ENCODE results near the gene DIP2C. TPM values are rescaled to one million over a fixed set of nuclear protein-coding genes. Genes with fewer than 3 reads are reported as not detected.
"Not testable (repeated sequence)": the region's sequence is repeated elsewhere in the genome, so short reads cannot be mapped to it uniquely, and the experiment has no call there.

Gene DIP2C
- polyA plus RNA-seq, 4 donors, result 18.8 to 22.7 (median 20.9) TPM

DNA sequence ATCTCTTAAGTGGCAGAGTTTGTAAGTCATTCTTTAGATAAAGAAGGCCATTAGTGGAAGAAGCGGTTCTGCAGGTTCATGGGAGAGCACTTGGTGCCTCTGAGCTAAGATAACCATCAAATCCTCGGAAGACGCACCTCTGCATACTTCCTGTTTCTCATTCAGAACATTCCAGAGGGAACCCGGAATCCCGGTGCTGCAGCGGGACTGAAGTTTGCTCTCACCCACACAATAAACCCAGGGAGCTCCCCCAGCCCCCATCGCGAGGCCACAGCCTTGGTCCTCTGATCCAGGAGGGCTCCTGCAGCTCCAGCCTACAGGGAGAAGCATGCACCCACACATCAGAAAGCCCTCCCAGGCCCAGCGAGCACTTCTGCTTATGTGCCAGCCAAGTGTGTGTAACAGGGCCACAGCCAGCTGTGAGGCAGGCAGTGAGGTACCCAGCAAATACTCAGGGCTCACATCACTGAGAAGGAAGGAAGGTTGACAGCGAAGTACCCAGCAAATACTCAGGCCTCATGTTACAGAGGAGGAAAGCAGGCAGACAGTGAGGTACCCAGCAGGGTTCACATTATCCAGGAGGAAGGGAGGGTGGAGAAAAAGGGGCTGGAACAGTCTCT lies 142.4 kb downstream of the DIP2C start:
- no peak for DNase-seq (ENCODE audit: low read depth in 4 of 4, low spot score in 3 of 4)

DNA sequence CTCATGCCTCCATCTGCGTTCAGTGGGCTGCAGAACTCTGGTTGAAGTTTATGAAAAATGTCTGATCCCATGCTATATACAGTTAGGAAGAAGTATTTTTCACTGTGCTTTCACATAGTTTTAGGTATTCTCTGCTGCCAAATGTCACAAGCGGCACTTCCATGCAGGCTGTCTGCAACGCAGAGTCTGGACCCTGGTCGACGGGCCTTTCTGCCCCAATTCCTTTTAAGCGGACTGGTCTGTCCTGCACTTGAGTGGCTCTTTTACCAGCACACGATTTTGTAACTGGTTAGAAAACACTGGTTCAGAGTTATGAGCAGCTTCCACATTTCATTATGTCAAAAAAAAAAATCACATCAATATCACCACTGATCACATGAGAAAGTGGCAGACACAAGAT lies 143.0 kb downstream of the DIP2C start:
- DNase-seq (ENCODE audit: low read depth in 4 of 4, low spot score in 3 of 4), result no peak

GRCh38 chr10:543862-544822 lies 145.3 kb downstream of the DIP2C start:
- no peak for DNase-seq (ENCODE audit: low read depth in 4 of 4, low spot score in 3 of 4)

- no peak for DNase-seq (ENCODE audit: low read depth in 4 of 4, low spot score in 3 of 4)
Measured at GRCh38 chr10:543131-543530, 146.3 kb downstream of the DIP2C start.

GRCh38 chr10:541750-542371 lies 147.6 kb downstream of the DIP2C start:
- DNase-seq (ENCODE audit: low read depth in 4 of 4, low spot score in 3 of 4), result no peak

DNA sequence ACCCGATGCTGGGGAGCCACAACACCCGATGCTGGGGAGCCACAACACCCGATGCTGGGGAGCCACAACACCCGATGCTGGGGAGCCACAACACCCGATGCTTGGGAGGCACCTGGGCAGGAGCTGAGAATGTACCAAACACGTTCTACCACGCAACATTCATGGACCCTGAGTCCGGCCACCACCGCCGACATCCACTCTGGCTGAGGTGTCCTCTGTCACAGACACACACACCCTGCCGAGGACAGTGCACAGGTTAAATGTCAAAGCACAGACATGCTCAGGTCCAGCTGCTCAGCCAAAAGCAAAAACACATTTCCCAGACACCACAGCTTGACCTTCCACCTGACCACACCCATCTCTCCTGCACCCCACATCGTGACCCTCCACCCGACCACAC lies 148.4 kb downstream of the DIP2C start:
- no peak for DNase-seq (ENCODE audit: low read depth in 4 of 4, low spot score in 3 of 4)

- no peak for DNase-seq (ENCODE audit: low read depth in 4 of 4, low spot score in 3 of 4)
Measured at GRCh38 chr10:538895-539294, 150.6 kb downstream of the DIP2C start.

GRCh38 chr10:536935-537334 lies 152.5 kb downstream of the DIP2C start:
- DNase-seq (ENCODE audit: low read depth in 4 of 4, low spot score in 3 of 4), result no peak

DNA sequence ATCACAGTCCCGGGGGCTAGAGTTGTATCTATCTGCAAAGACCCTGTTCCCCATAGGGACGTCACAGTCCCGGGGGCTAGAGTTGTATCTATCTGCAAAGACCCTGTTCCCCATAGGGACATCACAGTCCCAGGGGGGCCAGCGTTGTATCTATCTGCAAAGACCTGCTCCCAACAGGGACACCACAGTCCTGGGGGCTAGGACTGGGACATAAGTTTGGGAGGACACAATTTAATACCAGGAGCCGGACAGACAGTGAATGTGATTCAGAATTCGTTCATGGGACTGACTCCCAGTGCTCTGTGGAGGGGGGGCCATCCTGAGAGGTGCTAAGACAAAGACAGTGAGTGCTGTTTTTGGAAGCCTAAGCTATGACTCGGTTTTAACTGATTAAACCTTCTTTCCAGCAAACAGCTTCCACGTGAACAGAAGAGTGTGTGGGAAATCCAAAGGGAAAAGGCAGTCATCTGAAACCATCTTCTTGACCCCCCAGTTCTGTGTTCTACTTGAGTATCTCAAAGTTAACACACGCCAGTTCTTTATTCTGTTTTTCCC lies 153.0 kb downstream of the DIP2C start:
- DNase-seq (ENCODE audit: low read depth in 4 of 4, low spot score in 3 of 4), result no peak

- DNase-seq (ENCODE audit: low read depth in 4 of 4, low spot score in 3 of 4), result no peak
Measured at GRCh38 chr10:535952-536351, 153.5 kb downstream of the DIP2C start.

DNA sequence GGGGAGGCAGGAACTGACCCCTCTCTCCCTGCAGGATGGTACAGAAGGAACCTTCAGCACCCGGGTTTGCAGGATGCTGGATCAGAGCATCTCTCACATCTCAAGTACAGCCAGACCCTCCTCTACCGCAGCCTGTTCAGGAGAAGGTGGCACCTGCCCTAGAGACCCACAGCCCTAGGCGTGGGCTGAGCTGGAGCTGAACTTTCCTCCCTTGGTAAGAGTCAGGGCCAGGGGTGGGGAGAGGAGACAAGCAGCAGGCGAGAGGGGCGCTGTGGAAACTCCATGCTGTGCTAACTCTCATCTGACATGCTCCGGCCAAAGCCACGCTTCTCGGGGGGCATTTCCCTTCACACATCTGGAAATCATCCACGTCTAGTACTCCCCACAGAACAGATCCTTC lies 154.4 kb downstream of the DIP2C start:
- DNase-seq (ENCODE audit: low read depth in 4 of 4, low spot score in 3 of 4), result no peak

DNA sequence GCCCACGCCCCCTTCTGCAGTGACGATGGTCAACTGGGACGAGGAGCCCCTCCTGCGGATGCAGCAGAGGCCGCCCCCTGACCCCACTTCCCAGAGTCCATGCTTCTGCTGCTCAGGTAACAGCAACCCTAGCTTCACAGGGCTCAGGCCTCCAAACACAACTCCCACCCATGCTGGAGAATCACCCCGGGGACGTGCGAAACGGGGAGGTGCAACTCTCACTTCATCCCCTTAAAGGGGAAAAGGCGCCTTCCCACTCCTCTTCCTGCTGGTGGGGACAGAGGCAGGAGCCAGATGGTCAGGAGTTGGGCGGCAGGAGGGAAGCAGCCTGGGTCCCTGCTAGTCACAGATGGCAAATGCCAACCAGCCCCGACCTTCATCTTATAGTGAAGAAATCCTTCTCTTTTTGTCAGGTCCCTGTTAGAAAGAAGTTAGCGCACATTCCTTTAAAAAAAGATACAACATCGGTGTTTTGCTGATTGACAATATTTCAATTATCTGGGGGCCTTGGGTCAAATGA lies 155.4 kb downstream of the DIP2C start:
- no peak for DNase-seq (ENCODE audit: low read depth in 4 of 4, low spot score in 3 of 4)

- no peak for DNase-seq (ENCODE audit: low read depth in 4 of 4, low spot score in 3 of 4)
Measured at GRCh38 chr10:533611-534010, 155.9 kb downstream of the DIP2C start.

DNA sequence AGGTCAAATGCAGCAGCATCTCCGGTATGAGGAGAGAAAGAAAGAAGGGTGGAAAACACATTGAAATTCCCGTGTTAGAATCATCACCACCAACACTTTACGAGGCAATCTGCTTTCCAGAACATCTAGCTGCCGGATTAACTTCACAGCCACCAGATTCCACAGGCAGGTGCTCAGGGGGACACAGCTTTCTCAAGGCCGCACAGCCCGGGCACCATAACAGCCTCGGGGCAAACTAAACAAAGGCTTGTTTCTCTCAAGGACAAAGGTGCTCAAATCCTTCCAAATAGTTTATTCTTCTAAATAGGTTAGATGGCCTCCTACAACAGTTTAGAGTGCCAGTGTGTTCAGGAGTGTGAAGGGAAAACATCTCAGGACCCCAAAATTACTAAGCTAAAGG lies 156.3 kb downstream of the DIP2C start:
- DNase-seq (ENCODE audit: low read depth in 4 of 4, low spot score in 3 of 4), result no peak

- not testable (repeated sequence) for DNase-seq (ENCODE audit: low read depth in 4 of 4, low spot score in 3 of 4)
Measured at GRCh38 chr10:532331-532730, 157.1 kb downstream of the DIP2C start.

DNA sequence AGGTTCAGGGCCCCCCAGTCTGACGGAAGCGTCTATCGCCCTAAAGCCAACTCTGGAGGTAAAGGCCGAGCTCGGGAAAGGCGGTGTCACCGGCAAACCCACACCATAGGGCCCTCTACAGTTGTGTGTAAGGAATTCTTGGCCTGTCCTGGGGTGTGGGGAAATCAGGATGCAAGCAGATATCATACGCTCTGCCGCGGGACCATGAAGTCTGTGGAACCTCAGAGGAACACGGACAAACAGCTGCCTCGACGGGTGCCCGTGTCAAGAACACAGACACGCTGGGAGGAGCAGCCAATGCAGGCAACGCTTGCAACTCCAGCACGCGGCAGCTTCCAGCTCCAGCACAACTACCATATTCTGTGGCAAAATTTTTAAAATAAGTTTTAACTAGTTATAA lies 157.9 kb downstream of the DIP2C start:
- DNase-seq (ENCODE audit: low read depth in 4 of 4, low spot score in 3 of 4), result no peak

DNA sequence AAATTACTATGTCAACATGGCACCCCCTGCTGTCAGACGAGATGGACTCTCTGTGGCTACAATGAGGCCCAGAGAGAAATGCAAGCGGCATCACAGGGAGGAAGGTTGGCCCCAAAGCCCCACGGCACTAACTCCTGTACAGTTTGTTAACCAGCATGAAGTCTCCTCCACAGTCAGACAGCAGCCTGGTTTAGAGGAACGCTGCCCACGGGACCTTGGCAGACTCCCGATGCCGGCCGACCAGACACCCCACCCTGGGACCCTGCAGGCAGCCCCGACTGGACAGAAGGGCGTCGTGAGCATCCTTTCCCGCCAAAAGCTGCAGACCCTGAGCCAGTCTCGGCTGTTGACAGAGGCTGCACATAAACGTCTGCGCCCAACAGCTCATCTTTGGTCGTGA lies 158.8 kb downstream of the DIP2C start:
- no peak for DNase-seq (ENCODE audit: low read depth in 4 of 4, low spot score in 3 of 4)

GRCh38 chr10:529468-530230 lies 159.8 kb downstream of the DIP2C start:
- no peak for DNase-seq (ENCODE audit: low read depth in 4 of 4, low spot score in 3 of 4)

DNA sequence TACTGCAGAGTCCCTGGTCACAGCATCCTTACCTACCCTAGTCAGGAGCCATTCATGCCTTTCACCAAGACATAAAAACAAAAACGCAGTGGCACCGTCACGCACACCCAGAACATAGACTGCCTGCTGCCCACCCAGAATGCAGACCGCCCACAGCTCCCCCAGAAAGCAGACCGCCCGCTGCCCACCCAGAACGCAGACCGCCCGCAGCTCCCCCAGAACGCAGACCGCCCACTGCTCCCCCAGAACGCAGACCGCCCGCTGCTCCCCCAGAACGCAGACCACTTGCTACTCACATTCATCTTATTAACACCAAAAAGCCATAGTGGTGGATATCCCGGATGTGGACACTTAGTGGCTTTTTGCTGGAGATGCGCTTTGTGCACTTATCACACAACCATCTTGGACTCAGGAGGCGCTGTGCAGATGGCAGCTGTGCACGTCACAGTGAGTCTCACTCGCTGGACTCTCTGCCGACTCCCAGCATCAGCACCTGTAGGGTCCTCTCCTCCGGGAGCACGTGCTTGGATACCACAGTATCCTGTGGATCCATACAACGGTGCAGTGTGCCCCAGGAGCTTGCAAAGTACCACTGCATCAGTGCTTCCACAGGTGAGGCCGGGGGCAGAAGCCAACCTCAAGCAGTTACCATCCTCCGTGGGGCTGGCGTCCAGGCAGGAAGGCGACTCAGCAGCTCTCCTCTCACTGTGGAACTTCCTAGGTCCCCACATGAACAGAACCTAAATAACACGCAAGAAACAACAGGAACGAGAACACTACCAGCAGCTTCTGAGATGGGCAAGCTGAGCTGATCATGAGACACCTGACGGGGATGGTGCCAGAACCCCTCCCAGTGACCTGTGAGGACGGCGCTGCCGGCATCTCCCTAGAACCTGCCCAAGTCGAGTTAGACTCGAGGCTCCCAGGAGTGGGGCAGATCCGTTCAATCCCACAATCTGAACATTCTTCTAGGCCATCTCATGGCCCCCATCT lies 161.0 kb downstream of the DIP2C start:
- no peak for DNase-seq (ENCODE audit: low read depth in 4 of 4, low spot score in 3 of 4)
